Measurements from ENCODE around the gene REXO4.
"Not testable (repeated sequence)": the region's sequence is repeated elsewhere in the genome, so short reads cannot be mapped to it uniquely, and the experiment has no call there.

Gene REXO4

GRCh38 chr9:133417541-133418461 lies at the start of gene REXO4:
Gene REXO4 (minus strand): TSS chr9:133418010. CDS start chr9:133417844, 166 bp downstream.
- DNase-seq = peak; percentile 97

- DNase-seq = no peak
These were observed 49.3 kb upstream of the REXO4 start for GRCh38 chr9:133467101-133467500.

- no peak for DNase-seq
These were observed 48.2 kb upstream of the REXO4 start for GRCh38 chr9:133465984-133466383.

GRCh38 chr9:133464638-133465037 lies 46.8 kb upstream of the REXO4 start:
- no peak for DNase-seq

GRCh38 chr9:133463864-133464615 lies 46.2 kb upstream of the REXO4 start:
- DNase-seq = no peak

- DNase-seq = no peak
These were observed 45.5 kb upstream of the REXO4 start for GRCh38 chr9:133463234-133463863.

- no peak for DNase-seq
These were observed 44.2 kb upstream of the REXO4 start for GRCh38 chr9:133461975-133462374.

- peak; percentile 64 to 78 for DNase-seq
These were observed 42.8 kb upstream of the REXO4 start for GRCh38 chr9:133460405-133461175.

GRCh38 chr9:133459476-133460404 lies 41.9 kb upstream of the REXO4 start, which contains the start of gene CACFD1:
Gene CACFD1 (plus strand): TSS chr9:133459978. CDS start chr9:133460067, 89 bp downstream.
- peak; percentile 98 to 100 for DNase-seq

- no peak for DNase-seq
These were observed 41.0 kb upstream of the REXO4 start for GRCh38 chr9:133458643-133459312.

GRCh38 chr9:133457748-133458147 lies 39.9 kb upstream of the REXO4 start:
- DNase-seq = no peak

GRCh38 chr9:133457233-133457632 lies 39.4 kb upstream of the REXO4 start:
- no peak for DNase-seq

- DNase-seq = no peak
These were observed 38.6 kb upstream of the REXO4 start for GRCh38 chr9:133456409-133456808.

GRCh38 chr9:133455936-133456335 lies 38.1 kb upstream of the REXO4 start:
- DNase-seq = no peak

GRCh38 chr9:133454943-133455673 lies 37.3 kb upstream of the REXO4 start:
- DNase-seq = no peak

- no peak for DNase-seq
These were observed 36.5 kb upstream of the REXO4 start for GRCh38 chr9:133454325-133454724.

- no peak for DNase-seq
These were observed 35.8 kb upstream of the REXO4 start for GRCh38 chr9:133453651-133454050.

GRCh38 chr9:133452562-133452961 lies 34.8 kb upstream of the REXO4 start:
- DNase-seq = no peak

GRCh38 chr9:133451865-133452264 lies 34.1 kb upstream of the REXO4 start:
- DNase-seq = not testable (repeated sequence)

GRCh38 chr9:133449760-133450159 lies 31.9 kb upstream of the REXO4 start:
- DNase-seq = no peak

Measured in NCI-H524 (cell line).